Thyroid gland (tissue), 4 donors: ENCODE results near the gene IQCE. TPM values are rescaled to one million over a fixed set of nuclear protein-coding genes. Genes with fewer than 3 reads are reported as not detected.
"Not testable (repeated sequence)": the region's sequence is repeated elsewhere in the genome, so short reads cannot be mapped to it uniquely, and the experiment has no call there.

Experiments used
- DNase-seq, 2 donors: peaks; one replicate each; pipeline ENCODE4 v3.0.0-alpha.2; 2019
- H3K27ac ChIP-seq, 3 donors: fragments of 200-600 bp; sonication (generic); 1 replicate in 2 of 3; 2 replicates in 1 of 3; pipeline ENCODE4 v1.5.1; 2016 to 2019; ENCODE audit warnings: mild to moderate bottlenecking in 1 of 3, moderate library complexity in 1 of 3
- H3K27me3 ChIP-seq: fragments of 200-600 bp; sonication (generic); one replicate; pipeline ENCODE4 v1.5.1; 2019
- H3K36me3 ChIP-seq, 2 donors: fragments of 200-600 bp; sonication (generic); one replicate each; pipeline ENCODE4 v1.5.1; 2016 to 2019
- H3K4me1 ChIP-seq, 2 donors: fragments of 200-600 bp; sonication (generic); one replicate each; pipeline ENCODE4 v1.5.1; 2017 to 2019
- H3K4me3 ChIP-seq, 3 donors: fragments of 200-600 bp; sonication (generic); replicated peaks in 1 of 3; 1 replicate in 2 of 3; 2 replicates in 1 of 3; pipeline ENCODE4 v1.5.1; 2016; ENCODE audit warnings: mild to moderate bottlenecking in 1 of 3
- H3K9me3 ChIP-seq: fragments of 200-600 bp; sonication (generic); one replicate; pipeline ENCODE4 v1.5.1; 2017
- CTCF ChIP-seq, 6 experiments: fragments of 200-600 bp in 3 of 6; fragments of 450-650 bp in 3 of 6; sonication (generic) in 3 of 6; IDR thresholded peaks; one replicate each; pipeline ENCODE4 v1.5.1; 2016 to 2019; ENCODE audit warnings: antibody characterized with exemption in 6 of 6, mild to moderate bottlenecking in 2 of 6, inconsistent platforms in 1 of 6, moderate library complexity in 1 of 6
- POLR2A ChIP-seq, 2 donors: fragments of 450-650 bp; IDR thresholded peaks; one replicate each; pipeline ENCODE4 v1.6.1; 2017; ENCODE audit warnings: antibody characterized with exemption in 2 of 2, mild to moderate bottlenecking in 2 of 2, moderate library complexity in 1 of 2
- WGBS, 2 donors: methylation state at CpG; one replicate each; pipeline ENCODE4 v1.1.5; 2017; 5-methylcytosine and 5-hydroxymethylcytosine counted together
- intact Hi-C: fragments of 100-400 bp; cut with DNase I; formaldehyde crosslinking; loops from one replicate; pipeline ENCODE4 v1.15.1; 2023
- total RNA-seq, 4 donors: library from RNA; depleted of rRNA; stranded (reverse); fragments of >200 nt; gene quantifications; one replicate each; pipeline ENCODE4 v1.2.3, GENCODE V29; 2016

The IQCE gene
- total RNA-seq, 4 donors from 2014 or later: 16.0 to 40.2 (median 37.2) TPM

- H3K4me3 ChIP-seq: no peak overlapping the region
- intact Hi-C loops: loop anchor here (5.0 kb wide), 1 partner anchor 56 kb away; no protein-coding TSS in a partner anchor
These were observed 47.8 kb downstream of the IQCE start for GRCh38 chr7:2606539-2606936.

GRCh38 chr7:2607122-2607922 is 48.5 kb downstream of the IQCE start:
- H3K4me3 ChIP-seq: no peak overlapping the region
- peak overlapping the region in 2 of 3 donors; percentile 48 to 65 for H3K27ac ChIP-seq
- intact Hi-C loops: loop anchor here (5.0 kb wide), 1 partner anchor 55 kb away; no protein-coding TSS in a partner anchor
- DNase-seq: no peak
- H3K4me1 ChIP-seq: peaks cover 2 to 15% of the 10 kb centered on the region in 2 donors
- no peaks in the 10 kb centered on the region for H3K9me3 ChIP-seq
- no peaks in the 10 kb centered on the region for H3K27me3 ChIP-seq
- WGBS, 2 donors: 67 to 78% methylated on average over 24 to 26 of the region's 26 CpGs
- H3K36me3 ChIP-seq: peaks cover 1 to 5% of the 10 kb centered on the region in 2 donors
- TF ChIP-seq POLR2A (IDR thresholded peaks at IDR 0.05): no peak
- TF ChIP-seq CTCF (IDR thresholded peaks at IDR 0.05): no peak

More at GRCh38 chr7:2606539-2606936, 47.8 kb downstream of the IQCE start:
- TF ChIP-seq CTCF (IDR thresholded peaks at IDR 0.05) (no peak), POLR2A (IDR thresholded peaks at IDR 0.05) (no peak)
- no peak for DNase-seq
- Histone ChIP-seq H3K27me3 (no peaks in the 10 kb centered on the region), H3K4me1 (peaks cover 0 to 9% of the 10 kb centered on the region in 2 donors), H3K27ac (peak overlapping the region in 1 of 3 donors; percentile 4), H3K9me3 (no peaks in the 10 kb centered on the region), H3K36me3 (peaks cover 7 to 9% of the 10 kb centered on the region in 2 donors)
- WGBS, 2 donors: 58 to 88% methylated on average over 9 to 12 of the region's 16 CpGs

- Histone ChIP-seq H3K27me3 (no peaks in the 10 kb centered on the region), H3K4me3 (no peak overlapping the region), H3K27ac (peak overlapping the region in 2 of 3 donors; percentile 48 to 65), H3K36me3 (peaks cover 0 to 4% of the 10 kb centered on the region in 2 donors), H3K9me3 (no peaks in the 10 kb centered on the region), H3K4me1 (peaks cover 11 to 23% of the 10 kb centered on the region in 2 donors)
- no peak for DNase-seq
- TF ChIP-seq POLR2A (IDR thresholded peaks at IDR 0.05) (no peak), CTCF (IDR thresholded peaks at IDR 0.05) (no peak)
- WGBS, 2 donors: 93% methylated on average over 36 to 37 of the region's 37 CpGs
- intact Hi-C loops: loop anchor here (5.0 kb wide), 1 partner anchor 54 kb away; no protein-coding TSS in a partner anchor
These were observed 49.4 kb downstream of the IQCE start for GRCh38 chr7:2607923-2608904.

GRCh38 chr7:2608921-2609411 is 50.2 kb downstream of the IQCE start:
- H3K27me3 ChIP-seq: no peaks in the 10 kb centered on the region
- H3K4me3 ChIP-seq: no peak overlapping the region
- H3K27ac ChIP-seq: no peak overlapping the region
- DNase-seq: no peak
- TF ChIP-seq POLR2A (IDR thresholded peaks at IDR 0.05): no peak
- peak in 1 of 6 experiments; percentile 12 for TF ChIP-seq CTCF (IDR thresholded peaks at IDR 0.05)
- peaks cover 0 to 4% of the 10 kb centered on the region in 2 donors for H3K36me3 ChIP-seq
- 77 to 83% methylated on average over 14 of the region's 14 CpGs for WGBS, 2 donors
- intact Hi-C loops: loop anchor here (5.0 kb wide), 1 partner anchor 53 kb away; no protein-coding TSS in a partner anchor
- no peaks in the 10 kb centered on the region for H3K9me3 ChIP-seq
- peaks cover 18 to 31% of the 10 kb centered on the region in 2 donors for H3K4me1 ChIP-seq

GRCh38 chr7:2609646-2610045 is 50.9 kb downstream of the IQCE start:
- not testable (repeated sequence) for H3K27me3 ChIP-seq, H3K9me3 ChIP-seq, DNase-seq, H3K4me3 ChIP-seq, H3K27ac ChIP-seq, H3K36me3 ChIP-seq
- intact Hi-C loops: loop anchor here (5.0 kb wide), 1 partner anchor 53 kb away; no protein-coding TSS in a partner anchor
- 93 to 100% methylated on average over 4 to 6 of the region's 6 CpGs for WGBS, 2 donors
- H3K4me1 ChIP-seq: peaks cover 20 to 36% of the 10 kb centered on the region in 2 donors
